Measurements from ENCODE around the gene ITPRID1. TPM values are rescaled to one million over a fixed set of nuclear protein-coding genes. Genes with fewer than 3 reads are reported as not detected.

ITPRID1 gene
- total and polyA plus RNA-seq, 12 donors: not detected

DNA sequence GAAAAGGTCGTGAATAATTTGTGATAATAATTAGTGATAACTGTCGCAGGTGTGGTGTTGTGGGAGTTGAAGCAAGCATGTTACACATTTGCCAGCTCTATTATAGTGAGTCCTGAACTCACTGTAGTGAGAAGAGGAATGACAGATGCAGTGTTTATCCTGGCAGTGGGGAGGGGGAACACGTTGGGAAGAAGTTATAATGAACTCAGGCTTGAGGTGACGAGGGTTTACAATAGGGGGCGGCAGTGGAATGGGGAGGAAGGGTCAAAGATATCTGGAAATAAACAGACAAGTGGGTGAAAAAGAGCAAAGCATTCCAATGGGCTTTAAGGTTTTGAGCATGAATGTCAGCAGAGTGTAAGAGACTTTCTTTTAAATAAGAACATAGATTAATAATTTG lies 49.6 kb downstream of the ITPRID1 start:
- H3K36me3 ChIP-seq: no peaks in the 10 kb centered on the region
- H3K27me3 ChIP-seq: peaks cover 0 to 17% (median 0%) of the 10 kb centered on the region in 7 donors
- 42 to 43% methylated on average over 5 of the region's 5 CpGs for WGBS, 2 donors

DNA sequence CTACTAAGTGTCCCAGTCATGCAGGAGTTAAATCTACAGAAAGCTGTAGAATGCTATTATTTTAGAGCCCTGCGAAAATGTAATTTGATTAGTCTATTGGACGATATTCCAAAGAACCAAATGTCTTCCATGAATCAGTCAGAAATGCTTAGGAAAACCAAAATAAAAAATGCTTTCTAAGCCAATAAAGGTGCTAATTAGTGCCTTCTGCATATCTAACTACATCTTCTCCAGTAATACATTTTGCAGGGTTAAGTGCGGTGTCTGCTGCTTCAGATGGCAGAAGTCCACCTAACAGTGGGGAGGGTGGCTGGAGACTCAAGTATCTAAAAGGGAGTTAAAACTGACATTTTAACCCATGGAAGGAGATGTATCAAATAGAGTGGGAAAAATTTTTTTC lies 50.1 kb downstream of the ITPRID1 start:
- Histone ChIP-seq H3K27me3 (peaks cover 0 to 17% (median 0%) of the 10 kb centered on the region in 7 donors), H3K4me3 (no peak overlapping the region), H3K9me3 (no peaks in the 10 kb centered on the region), H3K36me3 (no peaks in the 10 kb centered on the region), H3K27ac (no peak overlapping the region), H3K4me1 (no peaks in the 10 kb centered on the region)
- WGBS, 2 donors: 67 to 73% methylated on average over 3 of the region's 3 CpGs
- intact Hi-C loops (cut with DNase I): no loop called here
- TF ChIP-seq, protein P1, sequence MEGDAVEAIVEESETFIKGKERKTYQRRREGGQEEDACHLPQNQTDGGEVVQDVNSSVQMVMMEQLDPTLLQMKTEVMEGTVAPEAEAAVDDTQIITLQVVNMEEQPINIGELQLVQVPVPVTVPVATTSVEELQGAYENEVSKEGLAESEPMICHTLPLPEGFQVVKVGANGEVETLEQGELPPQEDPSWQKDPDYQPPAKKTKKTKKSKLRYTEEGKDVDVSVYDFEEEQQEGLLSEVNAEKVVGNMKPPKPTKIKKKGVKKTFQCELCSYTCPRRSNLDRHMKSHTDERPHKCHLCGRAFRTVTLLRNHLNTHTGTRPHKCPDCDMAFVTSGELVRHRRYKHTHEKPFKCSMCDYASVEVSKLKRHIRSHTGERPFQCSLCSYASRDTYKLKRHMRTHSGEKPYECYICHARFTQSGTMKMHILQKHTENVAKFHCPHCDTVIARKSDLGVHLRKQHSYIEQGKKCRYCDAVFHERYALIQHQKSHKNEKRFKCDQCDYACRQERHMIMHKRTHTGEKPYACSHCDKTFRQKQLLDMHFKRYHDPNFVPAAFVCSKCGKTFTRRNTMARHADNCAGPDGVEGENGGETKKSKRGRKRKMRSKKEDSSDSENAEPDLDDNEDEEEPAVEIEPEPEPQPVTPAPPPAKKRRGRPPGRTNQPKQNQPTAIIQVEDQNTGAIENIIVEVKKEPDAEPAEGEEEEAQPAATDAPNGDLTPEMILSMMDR (IDR thresholded peaks at IDR 0.05): no peak
- DNase-seq: no peak
- ATAC-seq: no peak

More for the DNA sequence above, 49.6 kb downstream of the ITPRID1 start:
- ATAC-seq (no peak), DNase-seq (no peak)
- H3K4me1 ChIP-seq: no peaks in the 10 kb centered on the region
- intact Hi-C loops (cut with DNase I): no loop called here
- no peak overlapping the region for H3K27ac ChIP-seq
- H3K9me3 ChIP-seq: no peaks in the 10 kb centered on the region
- TF ChIP-seq, protein P1 (IDR thresholded peaks at IDR 0.05): no peak
- H3K4me3 ChIP-seq: no peak overlapping the region

DNA sequence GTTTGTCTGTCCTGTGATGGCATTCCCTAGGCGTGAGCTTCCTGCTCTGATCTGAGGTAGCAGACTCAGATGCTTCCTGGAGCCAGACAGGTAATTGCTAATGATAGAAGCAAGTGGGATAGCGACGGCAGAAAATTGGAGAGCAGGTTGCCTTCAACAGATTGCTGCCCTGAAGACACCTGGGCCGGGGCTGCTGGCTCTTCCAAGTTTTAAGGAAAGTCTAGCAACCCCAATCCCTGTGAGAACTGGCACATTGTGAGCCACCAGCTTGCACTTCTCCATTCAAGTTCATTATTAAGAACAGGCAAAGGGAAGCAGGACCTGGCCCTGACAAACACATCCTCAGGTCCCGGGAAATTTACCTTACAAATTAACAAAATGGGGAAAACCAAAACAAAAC lies 50.8 kb downstream of the ITPRID1 start:
- no peak for DNase-seq
- TF ChIP-seq, protein P1 (IDR thresholded peaks at IDR 0.05): no peak
- Histone ChIP-seq H3K36me3 (no peaks in the 10 kb centered on the region), H3K4me1 (no peaks in the 10 kb centered on the region), H3K9me3 (no peaks in the 10 kb centered on the region), H3K4me3 (no peak overlapping the region), H3K27me3 (peaks cover 0 to 16% (median 0%) of the 10 kb centered on the region in 7 donors), H3K27ac (no peak overlapping the region)
- whole genome bisulfite sequencing, 2 donors: 75 to 80% methylated on average over 5 of the region's 5 CpGs
- intact Hi-C loops (cut with DNase I): no loop called here
- ATAC-seq: no peak

DNA sequence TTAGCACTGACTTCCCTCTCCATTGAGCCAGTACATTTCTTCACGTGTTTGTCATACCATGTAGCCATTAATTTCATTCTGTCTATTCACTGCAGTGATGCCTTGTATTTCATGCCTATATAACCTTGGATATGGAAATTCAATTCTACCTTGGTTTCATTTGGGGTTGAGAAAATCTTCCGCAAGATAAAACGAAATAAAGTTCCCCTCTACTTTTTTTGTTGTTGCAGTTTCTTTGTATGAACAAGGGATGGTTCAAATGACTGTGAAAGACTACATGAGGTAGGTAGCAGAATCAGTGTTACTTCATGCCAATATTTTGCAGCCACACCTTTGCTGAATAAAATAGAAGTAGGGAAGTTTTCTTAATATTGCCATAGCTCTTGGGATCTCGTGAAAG lies 55.6 kb downstream of the ITPRID1 start:
- Histone ChIP-seq H3K4me1 (no peaks in the 10 kb centered on the region), H3K27me3 (peaks cover 0 to 11% (median 0%) of the 10 kb centered on the region in 7 donors), H3K9me3 (no peaks in the 10 kb centered on the region), H3K27ac (no peak overlapping the region), H3K4me3 (no peak overlapping the region), H3K36me3 (no peaks in the 10 kb centered on the region)
- DNase-seq (no peak), ATAC-seq (no peak)
- WGBS, 2 donors: 81 to 83% methylated on average over 4 of the region's 4 CpGs
- intact Hi-C loops (cut with DNase I): no loop called here
- TF ChIP-seq, protein P1 (IDR thresholded peaks at IDR 0.05): no peak

Measured in heart right ventricle (tissue), 16 donors.